Esophagus squamous epithelium (tissue), 5 donors: ENCODE results near the gene ACTR10. TPM values are rescaled to one million over a fixed set of nuclear protein-coding genes. Genes with fewer than 3 reads are reported as not detected.

Experiments
- DNase-seq: peaks from one replicate; lab custom pipeline; 2025; lab: John Stamatoyannopoulos, UW
- H3K27ac ChIP-seq, 4 donors: fragments of 200-600 bp; sonication (generic); one replicate each; pipeline ENCODE4 v1.5.1; 2016 to 2019; ENCODE audit warnings: mild to moderate bottlenecking in 1 of 4
- H3K27me3 ChIP-seq, 4 donors: fragments of 200-600 bp; sonication (generic); 1 replicate in 3 of 4; 2 replicates in 1 of 4; pipeline versions ENCODE4 v1.5.1 to v1.6.0; 2017 to 2021; ENCODE audit warnings: antibody characterized with exemption in 1 of 4
- H3K36me3 ChIP-seq, 3 donors: fragments of 200-600 bp; sonication (generic); one replicate each; pipeline ENCODE4 v1.5.1; 2016 to 2019
- H3K4me1 ChIP-seq, 3 donors: fragments of 200-600 bp; sonication (generic); one replicate each; pipeline ENCODE4 v1.5.1; 2017 to 2019
- H3K4me3 ChIP-seq, 4 donors: fragments of 200-600 bp; sonication (generic); 1 replicate in 3 of 4; 2 replicates in 1 of 4; pipeline ENCODE4 v1.5.1; 2016 to 2019; ENCODE audit warnings: mild to moderate bottlenecking in 2 of 4, moderate library complexity in 1 of 4
- H3K9me3 ChIP-seq, 3 donors: fragments of 200-600 bp; sonication (generic); one replicate each; pipeline ENCODE4 v1.5.1; 2016 to 2019
- CTCF ChIP-seq, 6 experiments: fragments of 450-650 bp in 4 of 6; fragments of 200-600 bp in 2 of 6; sonication (generic) in 2 of 6; IDR thresholded peaks; one replicate each; pipeline ENCODE4 v1.5.1; 2016 to 2019; ENCODE audit warnings: antibody characterized with exemption in 6 of 6, mild to moderate bottlenecking in 4 of 6, moderate library complexity in 4 of 6
- POLR2A ChIP-seq, 4 donors: fragments of 450-650 bp; IDR thresholded peaks; one replicate each; pipeline ENCODE4 v1.6.1; 2017; ENCODE audit warnings: antibody characterized with exemption in 4 of 4, mild to moderate bottlenecking in 4 of 4, moderate library complexity in 3 of 4
- WGBS, 2 donors: methylation state at CpG; one replicate each; pipeline ENCODE4 v1.1.5; 2018; 5-methylcytosine and 5-hydroxymethylcytosine counted together
- intact Hi-C: fragments of 100-400 bp; cut with DNase I; formaldehyde crosslinking; loops from one replicate; pipeline ENCODE4 v1.15.0; 2022
- total RNA-seq, 4 donors: library from RNA; depleted of rRNA; stranded (reverse); fragments of >200 nt; gene quantifications; one replicate each; pipeline ENCODE4 v1.1.0, GENCODE V29; 2016
- donor health status: DM: yes; HTN: yes; CAD: no.

Gene ACTR10
- total RNA-seq, 4 donors from 2014 or later: 19.2 to 62.6 (median 39.4) TPM

GRCh38 chr14:58160561-58160960, 39.4 kb upstream of the ACTR10 start:
- intact Hi-C loops: no loop called here
- Histone ChIP-seq H3K4me1 (no peaks in the 10 kb centered on the region), H3K9me3 (no peaks in the 10 kb centered on the region), H3K27me3 (no peaks in the 10 kb centered on the region), H3K36me3 (no peaks in the 10 kb centered on the region), H3K4me3 (no peak overlapping the region), H3K27ac (no peak overlapping the region)
- DNase-seq: no peak
- no peak for TF ChIP-seq POLR2A (IDR thresholded peaks at IDR 0.05)
- no peak for TF ChIP-seq CTCF (IDR thresholded peaks at IDR 0.05)

- H3K36me3 ChIP-seq: no peaks in the 10 kb centered on the region
- DNase-seq: no peak
- intact Hi-C loops: loop anchor here (5.0 kb wide), 1 partner anchor 59 kb away; no protein-coding TSS in a partner anchor
- H3K4me3 ChIP-seq: no peak overlapping the region
- WGBS, 2 donors: 18 to 28% methylated on average over 10 of the region's 10 CpGs
- no peaks in the 10 kb centered on the region for H3K27me3 ChIP-seq
- no peaks in the 10 kb centered on the region for H3K9me3 ChIP-seq
- peaks cover 0 to 8% (median 0%) of the 10 kb centered on the region in 3 donors for H3K4me1 ChIP-seq
- no peak overlapping the region for H3K27ac ChIP-seq
- TF ChIP-seq CTCF (IDR thresholded peaks at IDR 0.05) (peak; percentile 60 to 86 (median 68)), POLR2A (IDR thresholded peaks at IDR 0.05) (no peak)
These were observed 33.7 kb upstream of the ACTR10 start for GRCh38 chr14:58166005-58166983.

DNA sequence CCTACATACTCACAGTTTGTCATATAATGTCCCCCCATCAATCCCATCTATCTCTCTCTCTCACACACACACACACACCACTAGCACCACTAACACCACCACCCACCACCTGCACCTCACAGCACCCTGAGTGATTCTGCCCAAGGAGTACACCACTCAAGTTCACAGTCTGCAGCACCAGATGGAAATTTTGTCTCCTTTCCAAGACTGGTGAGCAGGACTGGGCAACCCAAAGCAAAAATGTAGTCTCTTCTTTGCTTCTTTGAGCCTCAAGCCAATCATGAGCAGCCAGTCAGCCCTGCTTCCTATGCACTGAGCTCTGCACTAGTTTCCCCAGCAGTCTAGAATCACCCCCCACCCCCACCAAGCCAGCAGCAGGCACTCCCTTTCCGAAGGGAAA, 32.9 kb upstream of the ACTR10 start:
- DNase-seq: no peak
- H3K9me3 ChIP-seq: no peaks in the 10 kb centered on the region
- 25 to 42% methylated on average over 1 of the region's 1 CpG for WGBS, 2 donors
- H3K27ac ChIP-seq: no peak overlapping the region
- TF ChIP-seq POLR2A (IDR thresholded peaks at IDR 0.05) (no peak), CTCF (IDR thresholded peaks at IDR 0.05) (no peak)
- intact Hi-C loops: loop anchor here (5.0 kb wide), 1 partner anchor 60 kb away; no protein-coding TSS in a partner anchor
- H3K36me3 ChIP-seq: no peaks in the 10 kb centered on the region
- peaks cover 0 to 14% (median 0%) of the 10 kb centered on the region in 3 donors for H3K4me1 ChIP-seq
- no peak overlapping the region for H3K4me3 ChIP-seq
- no peaks in the 10 kb centered on the region for H3K27me3 ChIP-seq

GRCh38 chr14:58167891-58168290, 32.1 kb upstream of the ACTR10 start:
- 69 to 81% methylated on average over 5 of the region's 5 CpGs for WGBS, 2 donors
- TF ChIP-seq CTCF (IDR thresholded peaks at IDR 0.05): no peak
- TF ChIP-seq POLR2A (IDR thresholded peaks at IDR 0.05): no peak
- H3K27me3 ChIP-seq: no peaks in the 10 kb centered on the region
- no peak for DNase-seq
- H3K4me3 ChIP-seq: no peak overlapping the region
- no peaks in the 10 kb centered on the region for H3K9me3 ChIP-seq
- H3K36me3 ChIP-seq: no peaks in the 10 kb centered on the region
- H3K27ac ChIP-seq: no peak overlapping the region
- peaks cover 0 to 14% (median 0%) of the 10 kb centered on the region in 3 donors for H3K4me1 ChIP-seq
- intact Hi-C loops: loop anchor here (5.0 kb wide), 1 partner anchor 61 kb away; no protein-coding TSS in a partner anchor

GRCh38 chr14:58171090-58171489, 28.9 kb upstream of the ACTR10 start:
- intact Hi-C loops: no loop called here
- H3K27ac ChIP-seq: peak overlapping the region in 2 of 4 donors; percentile 59 to 68
- whole genome bisulfite sequencing, 2 donors: 5 to 27% methylated on average over 5 to 6 of the region's 6 CpGs
- DNase-seq: no peak
- H3K9me3 ChIP-seq: no peaks in the 10 kb centered on the region
- peaks cover 0 to 14% (median 0%) of the 10 kb centered on the region in 3 donors for H3K4me1 ChIP-seq
- no peaks in the 10 kb centered on the region for H3K27me3 ChIP-seq
- no peaks in the 10 kb centered on the region for H3K36me3 ChIP-seq
- peak overlapping the region in 2 of 4 donors; percentile 12 to 13 for H3K4me3 ChIP-seq
- TF ChIP-seq CTCF (IDR thresholded peaks at IDR 0.05) (no peak), POLR2A (IDR thresholded peaks at IDR 0.05) (no peak)
